HG03039 (cell line): Measurements from ENCODE around the gene ARL3.

Experiments used
- ATAC-seq: cut with Tn5 transposase; IDR thresholded peaks from one replicate; pipeline ENCODE4 v1.9.1; 2021; ENCODE audit warnings: mild to moderate bottlenecking, moderate library complexity; ENCODE audit not compliant: unreplicated experiment

Gene ARL3

GRCh38 chr10:102642736-102643335, 71.4 kb downstream of the ARL3 start:
- ATAC-seq: no peak

DNA sequence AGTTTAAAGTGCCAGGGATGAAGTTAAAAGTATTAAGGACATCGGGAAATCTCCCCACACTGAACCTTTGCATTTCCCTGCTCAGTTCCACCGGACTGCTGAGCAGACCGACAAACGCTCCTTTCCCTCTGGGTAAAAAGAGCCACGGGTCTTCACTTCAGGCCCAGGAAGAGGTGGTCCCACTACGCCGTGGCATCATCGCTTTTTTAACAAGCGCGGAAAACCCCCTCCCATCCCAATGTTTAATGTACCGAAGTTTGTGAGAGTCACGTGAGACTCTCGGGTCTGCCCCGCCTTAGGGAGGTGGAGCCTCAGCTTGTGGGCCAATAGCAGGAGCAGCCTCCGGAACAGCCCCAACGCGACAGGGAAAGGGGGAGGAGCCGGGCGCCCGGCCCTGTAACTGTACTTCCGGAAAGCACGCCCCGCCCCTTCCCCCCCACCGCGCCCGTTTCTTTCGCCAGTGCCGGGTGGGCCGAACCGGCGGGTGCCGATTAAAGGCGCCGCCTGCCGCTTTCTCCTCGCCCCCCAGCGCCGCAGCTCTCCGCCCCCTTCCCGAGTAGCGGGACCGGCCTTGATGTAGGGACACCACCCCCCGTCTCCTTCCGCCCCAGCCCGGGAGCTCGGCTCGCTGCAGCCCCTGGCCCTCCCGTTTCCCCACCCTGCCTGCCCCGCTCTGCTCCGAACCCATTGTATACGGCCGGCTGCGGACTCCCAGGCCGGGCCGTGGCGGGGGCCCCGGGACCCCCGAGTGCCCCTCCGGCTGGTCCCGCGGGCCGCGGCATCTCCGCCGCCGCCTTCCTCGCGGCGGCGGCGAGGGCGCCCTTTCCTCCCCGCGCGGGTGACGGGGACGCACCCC, 72.1 kb downstream of the ARL3 start:
- peak; percentile 41 for ATAC-seq

- ATAC-seq: no peak
Observed at GRCh38 chr10:102641402-102641801, 72.8 kb downstream of the ARL3 start.

DNA sequence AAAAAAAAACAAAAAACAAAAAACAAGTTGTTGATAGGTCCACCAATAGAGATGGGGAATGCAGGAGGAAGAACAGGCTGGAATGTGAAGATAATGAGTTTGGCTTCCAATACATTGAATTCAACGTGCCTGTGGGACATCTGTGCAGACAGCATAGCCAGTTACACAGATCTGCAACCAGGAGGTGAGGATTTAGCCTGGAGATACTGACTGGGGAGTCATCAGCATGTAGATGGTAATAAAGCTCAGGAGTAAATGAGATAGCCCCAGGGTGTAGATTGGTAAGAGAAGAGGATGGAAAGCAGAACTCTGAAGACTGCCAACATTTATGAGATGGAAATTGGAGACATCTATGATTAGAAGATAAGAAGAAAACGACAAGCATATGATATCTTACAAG, 74.7 kb downstream of the ARL3 start:
- no peak for ATAC-seq

GRCh38 chr10:102635377-102635776, 78.8 kb downstream of the ARL3 start:
- ATAC-seq: no peak

DNA sequence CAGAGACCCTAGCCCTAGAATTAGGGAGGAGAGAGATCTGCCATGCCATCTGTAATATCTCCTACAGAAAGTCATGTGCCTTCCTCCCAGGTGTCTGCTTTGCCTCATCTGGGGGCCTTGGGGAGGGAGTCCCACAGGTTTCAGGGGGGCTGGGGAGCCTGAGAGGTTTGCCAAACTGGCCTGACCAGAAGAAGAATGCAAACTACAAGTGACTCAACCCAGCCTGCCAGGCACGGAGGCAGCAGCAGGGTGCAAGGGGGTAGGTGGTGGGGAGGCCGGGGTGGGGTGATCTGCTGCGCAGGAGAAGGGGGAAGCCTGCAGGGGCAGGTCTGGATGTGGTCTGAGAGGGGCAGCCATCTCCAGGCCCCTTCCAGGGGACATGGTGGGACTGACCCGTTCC, 79.5 kb downstream of the ARL3 start:
- ATAC-seq: no peak

GRCh38 chr10:102633848-102634247, 80.3 kb downstream of the ARL3 start:
- no peak for ATAC-seq

GRCh38 chr10:102633287-102633686, 80.9 kb downstream of the ARL3 start:
- no peak for ATAC-seq

- no peak for ATAC-seq
Observed at GRCh38 chr10:102632394-102633111, 81.6 kb downstream of the ARL3 start.

DNA sequence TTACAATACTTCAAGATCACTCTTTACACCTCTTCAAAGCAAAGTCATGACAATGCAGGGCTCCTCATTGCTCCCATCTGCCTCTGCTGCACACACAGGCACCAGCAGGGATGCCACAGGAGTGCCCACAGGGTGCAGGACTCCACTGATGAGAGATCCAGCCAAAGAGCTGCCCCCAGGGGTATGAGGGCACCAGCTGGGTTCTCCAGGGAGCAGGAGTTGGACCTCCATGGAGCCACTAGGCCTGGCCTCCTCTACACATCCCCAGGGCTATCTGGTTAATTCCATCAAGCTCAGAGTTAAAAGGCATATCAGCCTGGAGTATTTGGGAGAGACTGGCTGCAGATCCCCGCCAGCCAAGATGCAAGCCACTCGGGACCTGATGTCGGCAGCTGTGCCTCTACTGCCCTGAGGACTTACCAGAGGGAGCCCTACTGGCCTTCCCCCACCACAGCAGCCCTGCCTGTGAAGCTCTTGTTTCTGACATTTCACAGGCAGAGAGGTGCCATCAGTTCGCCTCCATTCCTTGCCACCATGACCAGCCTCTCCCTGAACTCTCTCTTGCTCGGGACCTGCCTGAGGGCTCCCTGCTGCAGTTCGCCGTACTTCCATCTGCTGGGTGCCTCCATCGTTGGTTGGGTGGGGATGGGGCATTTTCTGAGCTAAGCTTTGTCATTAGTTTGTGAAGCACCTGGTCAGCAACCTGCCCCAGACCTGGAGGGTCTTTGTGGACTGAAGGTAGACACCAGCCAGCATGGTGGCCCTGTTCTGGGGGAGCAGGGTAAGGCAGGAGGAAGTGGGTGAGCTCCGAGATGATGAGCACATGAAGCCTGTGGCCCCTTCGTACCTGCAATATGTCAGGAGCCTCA, 82.4 kb downstream of the ARL3 start:
- no peak for ATAC-seq

GRCh38 chr10:102630663-102631062, 83.5 kb downstream of the ARL3 start:
- ATAC-seq: no peak

GRCh38 chr10:102629661-102630614, 84.3 kb downstream of the ARL3 start:
- no peak for ATAC-seq

DNA sequence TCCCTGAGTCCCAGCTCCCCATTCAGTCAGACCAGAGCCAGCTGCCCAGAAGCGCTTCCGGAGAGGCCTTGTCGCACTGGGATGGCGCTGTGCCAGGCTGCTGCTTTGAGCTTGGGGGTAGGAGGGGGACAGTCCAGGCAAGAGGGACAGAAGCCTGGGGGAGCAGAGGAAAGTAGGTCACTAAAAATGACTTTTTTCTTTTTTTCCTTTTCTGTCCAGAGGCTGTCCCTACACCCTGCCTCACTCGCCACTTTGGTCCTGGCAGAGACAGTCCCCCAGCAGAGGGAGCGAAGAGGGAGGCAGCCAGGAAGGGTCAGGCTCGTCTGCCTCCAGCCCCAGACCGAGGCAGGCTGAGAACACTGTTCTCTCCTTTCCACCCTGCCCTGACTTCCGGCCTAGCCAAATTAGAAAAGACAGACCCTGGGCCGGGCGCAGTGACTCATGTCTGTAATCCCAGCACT, 85.7 kb downstream of the ARL3 start:
- no peak for ATAC-seq

DNA sequence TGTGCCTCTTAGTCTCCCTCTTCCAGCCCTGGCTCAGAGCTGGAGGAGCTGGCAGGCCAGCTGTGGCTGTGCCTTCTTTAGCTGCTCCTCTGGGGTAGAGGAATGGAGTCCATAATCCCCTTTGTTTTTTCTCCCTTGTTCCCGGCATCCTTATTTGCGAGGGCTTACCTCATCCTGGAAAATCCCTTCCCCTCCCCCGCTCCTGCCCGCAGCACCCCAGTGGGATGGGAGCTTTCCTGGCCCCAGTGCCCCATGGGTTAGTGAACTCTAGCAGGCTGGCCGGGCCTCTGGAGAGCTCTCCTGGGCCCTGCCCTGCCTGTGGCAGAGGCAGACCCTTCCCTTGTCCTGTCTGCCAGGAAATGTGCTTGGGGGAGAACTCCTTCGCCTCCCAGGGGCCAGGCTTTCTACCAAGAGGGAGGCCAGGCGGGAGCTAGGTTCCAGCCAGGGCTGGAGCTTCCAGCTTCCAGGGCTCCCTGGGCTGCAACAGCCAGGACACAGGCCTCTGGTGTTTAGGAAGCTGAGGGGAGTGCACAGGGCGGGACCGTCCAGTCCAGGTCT, 86.4 kb downstream of the ARL3 start:
- no peak for ATAC-seq

GRCh38 chr10:102627291-102627735, 86.9 kb downstream of the ARL3 start:
- no peak for ATAC-seq

DNA sequence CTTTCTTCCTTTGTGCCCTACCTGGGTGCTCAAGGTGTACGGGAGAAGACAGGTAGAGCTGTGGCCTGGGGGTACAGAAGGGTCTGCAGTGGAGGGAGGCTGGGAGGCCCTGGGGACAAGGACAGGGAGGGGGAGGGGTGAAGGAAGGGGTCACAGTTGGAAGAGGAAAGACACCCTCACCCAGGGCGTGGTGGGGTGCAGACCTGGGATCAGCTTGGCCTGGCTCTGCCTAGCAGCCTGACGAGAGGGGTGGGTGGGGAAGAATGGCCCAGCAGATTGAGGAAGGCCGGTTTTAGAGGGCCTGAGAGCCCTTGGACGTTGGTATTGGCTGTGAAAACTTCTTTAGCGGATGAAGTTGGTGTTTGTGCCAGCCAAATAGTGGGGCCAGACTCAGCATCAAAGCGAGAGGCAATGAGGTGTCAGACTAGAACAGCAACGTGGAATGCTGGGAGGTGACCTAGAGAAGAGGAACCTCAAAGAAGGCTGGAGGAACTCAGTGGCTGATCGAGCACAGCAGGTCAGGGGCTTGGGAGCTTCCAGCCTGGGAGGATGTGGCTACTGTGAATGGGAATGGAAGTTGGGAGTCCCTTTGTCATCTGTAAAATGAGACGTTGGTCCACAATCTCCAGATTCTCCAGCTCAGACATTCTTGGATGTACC, 88.0 kb downstream of the ARL3 start:
- ATAC-seq: no peak

GRCh38 chr10:102624751-102625645, 89.2 kb downstream of the ARL3 start:
- no peak for ATAC-seq

GRCh38 chr10:102624094-102624493, 90.1 kb downstream of the ARL3 start:
- ATAC-seq: no peak
